HepG2 (cell line): ENCODE data around the gene SMIM28. TPM values are rescaled to one million over a fixed set of nuclear protein-coding genes. Genes with fewer than 3 reads are reported as not detected.

Source experiments
- KIAA2018 ChIP-seq: sonication (generic); formaldehyde crosslinking; IDR thresholded peaks from 2 replicates; pipeline ENCODE4 v1.5.0; 2020; ENCODE audit warnings: mild to moderate bottlenecking, missing genetic modification reagents, borderline replicate concordance
- NCOA1 ChIP-seq: sonication (generic); formaldehyde crosslinking; IDR thresholded peaks from 2 replicates; pipeline ENCODE4 v1.9.0; 2021; ENCODE audit warnings: missing genetic modification reagents
- SNAPC2 ChIP-seq: sonication (generic); formaldehyde crosslinking; IDR thresholded peaks from 2 replicates; pipeline ENCODE4 v1.8.1; 2022; ENCODE audit warnings: mild to moderate bottlenecking, missing genetic modification reagents
- TFDP2 ChIP-seq: sonication (generic); formaldehyde crosslinking; IDR thresholded peaks from 2 replicates; pipeline ENCODE4 v1.4.0; 2020; ENCODE audit warnings: missing genetic modification reagents
- ZMAT5 ChIP-seq: sonication (generic); formaldehyde crosslinking; IDR thresholded peaks from 2 replicates; pipeline ENCODE4 v1.5.0; 2020; ENCODE audit warnings: mild to moderate bottlenecking, low read depth, missing genetic modification reagents, borderline replicate concordance
- ZNF574 ChIP-seq: sonication (generic); formaldehyde crosslinking; IDR thresholded peaks from 2 replicates; pipeline ENCODE4 v1.4.0; 2020; ENCODE audit warnings: missing genetic modification reagents
- ZNF691 ChIP-seq: sonication (generic); formaldehyde crosslinking; IDR thresholded peaks from 2 replicates; pipeline ENCODE4 v1.4.0; 2020; ENCODE audit warnings: missing genetic modification reagents, low read depth, mild to moderate bottlenecking, borderline replicate concordance
- polyA plus RNA-seq, 8 experiments: library from polyadenylated mRNA; depleted of rRNA in 3 of 8; stranded (reverse) in 7 of 8; unstranded in 1 of 8; fragments of >200 nt; fragmentation: Illumina TruSeq in 4 of 8; extraction: Trizol in 4 of 8; gene quantifications; 2 replicates each; pipeline versions ENCODE4 v1.2.1 to v1.2.3, GENCODE V29; 2011 to 2016; ENCODE audit warnings: low read depth in 4 of 8, missing spikeins in 1 of 8, mixed read lengths in 1 of 8; ENCODE audit not compliant: insufficient read depth in 1 of 8
- total RNA-seq, 5 experiments: library from RNA; depleted of rRNA; stranded (reverse); fragments of >200 nt; fragmentation: Illumina TruSeq; extraction: Trizol; gene quantifications; 2 replicates each; pipeline ENCODE4 v1.2.3, GENCODE V29; 2016; ENCODE audit warnings: low read depth in 1 of 5

Gene SMIM28
- total and polyA plus RNA-seq, 2 of the 13 experiments (the other 11 are each of a cell fraction or from before 2014, with no cell fraction given), result not detected

GRCh38 chr6:138404666-138405337 is 27.1 kb downstream of the SMIM28 start (continued):
- no peak for TF ChIP-seq KIAA2018 (CRISPR knock-in tag)
- TF ChIP-seq SNAPC2 (CRISPR knock-in tag), result peak; percentile 41; the same call in 1 of the 2 replicates
- TF ChIP-seq ZNF574 (CRISPR knock-in tag), result no peak
- no peak for TF ChIP-seq ZMAT5
- TF ChIP-seq ZNF691, result no peak
- no peak for TF ChIP-seq TFDP2 (CRISPR knock-in tag)
- TF ChIP-seq NCOA1, result no peak
